ENCODE measurements around the gene INSYN1.

GRCh38 chr15:73727330-73727976 lies 25.7 kb downstream of the INSYN1 start:
- TF ChIP-seq, protein P1, sequence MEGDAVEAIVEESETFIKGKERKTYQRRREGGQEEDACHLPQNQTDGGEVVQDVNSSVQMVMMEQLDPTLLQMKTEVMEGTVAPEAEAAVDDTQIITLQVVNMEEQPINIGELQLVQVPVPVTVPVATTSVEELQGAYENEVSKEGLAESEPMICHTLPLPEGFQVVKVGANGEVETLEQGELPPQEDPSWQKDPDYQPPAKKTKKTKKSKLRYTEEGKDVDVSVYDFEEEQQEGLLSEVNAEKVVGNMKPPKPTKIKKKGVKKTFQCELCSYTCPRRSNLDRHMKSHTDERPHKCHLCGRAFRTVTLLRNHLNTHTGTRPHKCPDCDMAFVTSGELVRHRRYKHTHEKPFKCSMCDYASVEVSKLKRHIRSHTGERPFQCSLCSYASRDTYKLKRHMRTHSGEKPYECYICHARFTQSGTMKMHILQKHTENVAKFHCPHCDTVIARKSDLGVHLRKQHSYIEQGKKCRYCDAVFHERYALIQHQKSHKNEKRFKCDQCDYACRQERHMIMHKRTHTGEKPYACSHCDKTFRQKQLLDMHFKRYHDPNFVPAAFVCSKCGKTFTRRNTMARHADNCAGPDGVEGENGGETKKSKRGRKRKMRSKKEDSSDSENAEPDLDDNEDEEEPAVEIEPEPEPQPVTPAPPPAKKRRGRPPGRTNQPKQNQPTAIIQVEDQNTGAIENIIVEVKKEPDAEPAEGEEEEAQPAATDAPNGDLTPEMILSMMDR (IDR thresholded peaks at IDR 0.05; ENCODE audit: poor library complexity, severe bottlenecking): no peak
- TF ChIP-seq EZH2 (IDR thresholded peaks at IDR 0.05; ENCODE audit: borderline replicate concordance, insufficient read depth, low read length, poor library complexity, severe bottlenecking) (no peak), POLR2AphosphoS5 (IDR thresholded peaks at IDR 0.05) (no peak), EP300 (conservative IDR thresholded peaks at IDR 0.05; ENCODE audit: poor library complexity, severe bottlenecking) (no peak), MXI1 (conservative IDR thresholded peaks at IDR 0.05; ENCODE audit: poor library complexity, severe bottlenecking) (no peak), TAF1 (IDR thresholded peaks at IDR 0.05; ENCODE audit: low read depth) (no peak)

Measured in neural cell (in vitro differentiated cells).